HEK293 (cell line): ENCODE measurements around the gene RLN3.

Experiments
- ATF2 ChIP-seq: fragments of 450-650 bp; formaldehyde crosslinking; IDR thresholded peaks from 2 replicates; pipeline ENCODE4 v1.5.1; 2016; ENCODE audit warnings: missing biosample characterization, missing genetic modification characterization, low read depth
- BCL6B ChIP-seq: fragments of 450-650 bp; formaldehyde crosslinking; IDR thresholded peaks from 2 replicates; pipeline ENCODE4 v1.5.1; 2017; ENCODE audit warnings: missing biosample characterization, missing genetic modification characterization
- EGR2 ChIP-seq: fragments of 450-650 bp; formaldehyde crosslinking; IDR thresholded peaks from 2 replicates; pipeline ENCODE4 v1.5.1; 2016; ENCODE audit warnings: low read depth, missing biosample characterization, missing genetic modification characterization
- MEIS1 ChIP-seq: sonication (generic); formaldehyde crosslinking; IDR thresholded peaks from 2 replicates; pipeline ENCODE4 v1.8.1; 2022; ENCODE audit warnings: missing genetic modification reagents, mild to moderate bottlenecking, borderline replicate concordance
- MYNN ChIP-seq: fragments of 450-650 bp; formaldehyde crosslinking; IDR thresholded peaks from 2 replicates; pipeline ENCODE4 v1.5.1; 2016; ENCODE audit warnings: missing biosample characterization, missing genetic modification characterization, borderline replicate concordance
- OVOL3 ChIP-seq: fragments of 450-650 bp; formaldehyde crosslinking; IDR thresholded peaks from 2 replicates; pipeline ENCODE4 v1.5.1; 2016; ENCODE audit warnings: missing biosample characterization, missing genetic modification characterization
- PRDM1 ChIP-seq: fragments of 450-650 bp; formaldehyde crosslinking; IDR thresholded peaks from 2 replicates; pipeline ENCODE4; 2016; ENCODE audit warnings: missing biosample characterization, missing genetic modification characterization
- SETDB1 ChIP-seq: IDR thresholded peaks from one replicate; pipeline ENCODE4 v1.6.1; 2017; ENCODE audit warnings: mild to moderate bottlenecking, low read length, moderate library complexity, mixed read lengths; ENCODE audit not compliant: insufficient read length
- TRIM28 ChIP-seq: IDR thresholded peaks from 2 replicates; pipeline ENCODE4 v1.6.1; 2011; ENCODE audit warnings: low read length, control low read depth, borderline replicate concordance
- ZBTB17 ChIP-seq: fragments of 450-650 bp; formaldehyde crosslinking; IDR thresholded peaks from 2 replicates; pipeline ENCODE4 v1.5.1; 2016; ENCODE audit warnings: missing biosample characterization, missing genetic modification characterization
- ZEB2 ChIP-seq: fragments of 450-650 bp; formaldehyde crosslinking; IDR thresholded peaks from 2 replicates; pipeline ENCODE4 v1.5.1; 2016; ENCODE audit warnings: missing biosample characterization, missing genetic modification characterization
- ZNF10 ChIP-seq: fragments of 450-650 bp; formaldehyde crosslinking; IDR thresholded peaks from 2 replicates; pipeline ENCODE4 v1.5.1; 2017; ENCODE audit warnings: missing biosample characterization, missing genetic modification characterization
- ZNF114 ChIP-seq: fragments of 450-650 bp; formaldehyde crosslinking; IDR thresholded peaks from 2 replicates; pipeline ENCODE4 v1.5.0; 2017; ENCODE audit warnings: missing biosample characterization, missing genetic modification characterization
- ZNF157 ChIP-seq: fragments of 450-650 bp; formaldehyde crosslinking; IDR thresholded peaks from 2 replicates; pipeline ENCODE4 v1.5.1; 2016; ENCODE audit warnings: missing biosample characterization, missing genetic modification characterization
- ZNF16 ChIP-seq: fragments of 450-650 bp; formaldehyde crosslinking; IDR thresholded peaks from 2 replicates; pipeline ENCODE4 v1.5.1; 2016; ENCODE audit warnings: low read depth, missing biosample characterization, missing genetic modification characterization
- ZNF169 ChIP-seq: fragments of 450-650 bp; formaldehyde crosslinking; IDR thresholded peaks from 2 replicates; pipeline ENCODE4 v1.5.1; 2016; ENCODE audit warnings: missing biosample characterization, missing genetic modification characterization
- ZNF175 ChIP-seq: fragments of 450-650 bp; formaldehyde crosslinking; IDR thresholded peaks from 2 replicates; pipeline ENCODE4 v1.5.1; 2016; ENCODE audit warnings: missing biosample characterization, missing genetic modification characterization
- ZNF2 ChIP-seq: fragments of 450-650 bp; formaldehyde crosslinking; IDR thresholded peaks from 2 replicates; pipeline ENCODE4 v1.5.1; 2016; ENCODE audit warnings: missing biosample characterization, missing genetic modification characterization
- ZNF211 ChIP-seq: fragments of 450-650 bp; formaldehyde crosslinking; IDR thresholded peaks from 2 replicates; pipeline ENCODE4 v1.5.1; 2016; ENCODE audit warnings: low read depth, missing biosample characterization, missing genetic modification characterization
- ZNF214 ChIP-seq: fragments of 450-650 bp; formaldehyde crosslinking; IDR thresholded peaks from 2 replicates; pipeline ENCODE4 v1.5.1; 2017; ENCODE audit warnings: missing biosample characterization, mild to moderate bottlenecking, missing genetic modification characterization, borderline replicate concordance
- ZNF221 ChIP-seq: fragments of 450-650 bp; formaldehyde crosslinking; IDR thresholded peaks from 2 replicates; pipeline ENCODE4 v1.5.1; 2017; ENCODE audit warnings: missing biosample characterization, missing genetic modification characterization, borderline replicate concordance
- ZNF280C ChIP-seq: fragments of 450-650 bp; formaldehyde crosslinking; IDR thresholded peaks from 2 replicates; pipeline ENCODE4 v1.5.1; 2016; ENCODE audit warnings: missing biosample characterization, missing genetic modification characterization
- ZNF362 ChIP-seq: fragments of 450-650 bp; formaldehyde crosslinking; IDR thresholded peaks from 2 replicates; pipeline ENCODE4 v1.5.1; 2016; ENCODE audit warnings: missing biosample characterization, missing genetic modification characterization
- ZNF501 ChIP-seq: fragments of 450-650 bp; formaldehyde crosslinking; IDR thresholded peaks from 2 replicates; pipeline ENCODE4 v1.5.1; 2016; ENCODE audit warnings: missing biosample characterization, missing genetic modification characterization
- ZNF585B ChIP-seq: fragments of 450-650 bp; formaldehyde crosslinking; IDR thresholded peaks from 2 replicates; pipeline ENCODE4 v1.5.1; 2016; ENCODE audit warnings: missing biosample characterization, missing genetic modification characterization
- ZNF792 ChIP-seq: fragments of 450-650 bp; formaldehyde crosslinking; IDR thresholded peaks from 2 replicates; pipeline ENCODE4 v1.5.1; 2016; ENCODE audit warnings: missing biosample characterization, missing genetic modification characterization
- ZSCAN16 ChIP-seq: fragments of 450-650 bp; formaldehyde crosslinking; IDR thresholded peaks from 2 replicates; pipeline ENCODE4 v1.5.1; 2016; ENCODE audit warnings: missing biosample characterization, missing genetic modification characterization
- TF ChIP-seq, protein P1 (sequence below): fragments of 450-650 bp; IDR thresholded peaks from 2 replicates; pipeline ENCODE4 v1.5.1; 2018; ENCODE audit warnings: missing biosample characterization, mild to moderate bottlenecking, missing genetic modification characterization
- TF ChIP-seq, protein P2 (sequence below): fragments of 450-650 bp; formaldehyde crosslinking; IDR thresholded peaks from 2 replicates; pipeline ENCODE4 v1.5.1; 2017; ENCODE audit warnings: missing biosample characterization, missing genetic modification characterization

The RLN3 gene

GRCh38 chr19:14006085-14006765 is 21.7 kb upstream of the RLN3 start, which contains the start of gene RFX1 (continued):
- no peak for TF ChIP-seq ZNF214
- no peak for TF ChIP-seq ZNF10 (tag by site-specific recombination)
- TF ChIP-seq, protein P1, sequence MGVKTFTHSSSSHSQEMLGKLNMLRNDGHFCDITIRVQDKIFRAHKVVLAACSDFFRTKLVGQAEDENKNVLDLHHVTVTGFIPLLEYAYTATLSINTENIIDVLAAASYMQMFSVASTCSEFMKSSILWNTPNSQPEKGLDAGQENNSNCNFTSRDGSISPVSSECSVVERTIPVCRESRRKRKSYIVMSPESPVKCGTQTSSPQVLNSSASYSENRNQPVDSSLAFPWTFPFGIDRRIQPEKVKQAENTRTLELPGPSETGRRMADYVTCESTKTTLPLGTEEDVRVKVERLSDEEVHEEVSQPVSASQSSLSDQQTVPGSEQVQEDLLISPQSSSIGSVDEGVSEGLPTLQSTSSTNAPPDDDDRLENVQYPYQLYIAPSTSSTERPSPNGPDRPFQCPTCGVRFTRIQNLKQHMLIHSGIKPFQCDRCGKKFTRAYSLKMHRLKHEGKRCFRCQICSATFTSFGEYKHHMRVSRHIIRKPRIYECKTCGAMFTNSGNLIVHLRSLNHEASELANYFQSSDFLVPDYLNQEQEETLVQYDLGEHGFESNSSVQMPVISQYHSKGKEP (tag by site-specific recombination) = no peak
- TF ChIP-seq ZNF2 = no peak
- TF ChIP-seq SETDB1 = no peak
- TF ChIP-seq ZNF362 (tag by site-specific recombination) = no peak
- TF ChIP-seq OVOL3 (tag by site-specific recombination) = no peak
- no peak for TF ChIP-seq BCL6B (tag by site-specific recombination)
- no peak for TF ChIP-seq ZNF585B (tag by site-specific recombination)
- TF ChIP-seq ZSCAN16 (tag by site-specific recombination) = no peak
- TF ChIP-seq TRIM28 = no peak
- no peak for TF ChIP-seq ATF2
- TF ChIP-seq MYNN (tag by site-specific recombination) = peak; percentile 97
- no peak for TF ChIP-seq ZNF280C (tag by site-specific recombination)
- 0 out of 2 replicates have a peak, but pooled peaks have one; percentile 19 for TF ChIP-seq EGR2 (tag by site-specific recombination)
- TF ChIP-seq ZNF211 = no peak
- TF ChIP-seq PRDM1 (tag by site-specific recombination) = no peak
- no peak for TF ChIP-seq ZNF175 (tag by site-specific recombination)
- TF ChIP-seq ZNF157 (tag by site-specific recombination) = no peak
- no peak for TF ChIP-seq ZNF501 (tag by site-specific recombination)
- TF ChIP-seq ZNF221 (tag by site-specific recombination) = no peak
- no peak for TF ChIP-seq ZNF16 (tag by site-specific recombination)
- no peak for TF ChIP-seq ZNF792 (tag by site-specific recombination)
- no peak for TF ChIP-seq ZEB2 (tag by site-specific recombination)
- no peak for TF ChIP-seq MEIS1 (CRISPR knock-in tag)
- TF ChIP-seq ZNF169 = no peak
- TF ChIP-seq ZBTB17 (tag by site-specific recombination) = no peak
- TF ChIP-seq ZNF114 (tag by site-specific recombination) = no peak
- TF ChIP-seq, protein P2, sequence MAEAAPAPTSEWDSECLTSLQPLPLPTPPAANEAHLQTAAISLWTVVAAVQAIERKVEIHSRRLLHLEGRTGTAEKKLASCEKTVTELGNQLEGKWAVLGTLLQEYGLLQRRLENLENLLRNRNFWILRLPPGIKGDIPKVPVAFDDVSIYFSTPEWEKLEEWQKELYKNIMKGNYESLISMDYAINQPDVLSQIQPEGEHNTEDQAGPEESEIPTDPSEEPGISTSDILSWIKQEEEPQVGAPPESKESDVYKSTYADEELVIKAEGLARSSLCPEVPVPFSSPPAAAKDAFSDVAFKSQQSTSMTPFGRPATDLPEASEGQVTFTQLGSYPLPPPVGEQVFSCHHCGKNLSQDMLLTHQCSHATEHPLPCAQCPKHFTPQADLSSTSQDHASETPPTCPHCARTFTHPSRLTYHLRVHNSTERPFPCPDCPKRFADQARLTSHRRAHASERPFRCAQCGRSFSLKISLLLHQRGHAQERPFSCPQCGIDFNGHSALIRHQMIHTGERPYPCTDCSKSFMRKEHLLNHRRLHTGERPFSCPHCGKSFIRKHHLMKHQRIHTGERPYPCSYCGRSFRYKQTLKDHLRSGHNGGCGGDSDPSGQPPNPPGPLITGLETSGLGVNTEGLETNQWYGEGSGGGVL (tag by site-specific recombination) = no peak
